CD1c-positive myeloid dendritic cell (primary cell): ENCODE data around the gene CHKA.
A peak's percentile ranks its signal among the peaks of the same experiment; 100 is the strongest.

Experiments
- DNase-seq: peaks from one replicate; pipeline ENCODE4 v3.0.0-alpha.2; 2016; ENCODE audit errors: extremely low spot score

The CHKA gene

DNA sequence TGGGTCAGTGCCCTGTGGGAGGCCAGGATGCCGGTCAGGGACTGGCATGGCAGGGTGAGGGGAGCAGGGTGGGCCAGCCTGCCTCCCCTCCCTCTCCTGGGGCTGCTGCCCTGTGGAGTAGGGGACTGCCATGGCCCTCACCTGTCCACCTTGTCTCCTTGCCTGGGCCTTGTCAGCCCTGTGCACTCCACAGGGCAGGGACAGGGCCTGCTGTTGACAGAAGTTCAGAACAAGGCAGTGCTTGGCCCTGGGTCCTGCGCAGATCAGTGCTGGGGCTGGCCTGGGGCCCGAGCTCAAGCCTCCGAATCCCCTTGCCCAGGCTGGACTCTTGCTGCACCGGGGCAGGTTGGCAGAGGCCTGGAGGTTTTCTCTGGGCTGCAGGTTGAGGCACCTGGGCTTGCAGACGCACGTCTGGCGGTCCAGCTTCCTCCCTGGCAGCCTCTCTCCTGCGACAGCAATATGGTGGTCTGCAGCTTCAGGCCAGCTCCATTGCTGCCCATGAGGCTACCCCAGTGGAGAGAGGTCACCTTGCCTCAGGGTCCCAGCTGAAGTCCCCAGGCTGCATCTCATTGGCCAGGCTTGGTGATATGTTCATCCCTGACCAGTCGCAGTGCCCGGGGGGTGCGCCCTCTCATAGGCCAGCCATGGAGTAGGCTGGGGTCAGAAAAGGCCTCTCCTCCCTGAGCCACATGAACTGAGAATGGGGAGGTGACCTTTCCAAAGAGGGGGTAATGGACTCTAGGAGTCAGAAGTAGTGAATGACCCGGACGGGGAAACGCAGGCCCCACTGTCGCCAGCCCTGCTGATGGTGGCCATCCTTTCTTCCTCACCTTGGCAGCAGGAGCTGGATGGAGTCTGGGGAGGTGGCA is 21.5 kb upstream of the CHKA start:
- DNase-seq: no peak

DNA sequence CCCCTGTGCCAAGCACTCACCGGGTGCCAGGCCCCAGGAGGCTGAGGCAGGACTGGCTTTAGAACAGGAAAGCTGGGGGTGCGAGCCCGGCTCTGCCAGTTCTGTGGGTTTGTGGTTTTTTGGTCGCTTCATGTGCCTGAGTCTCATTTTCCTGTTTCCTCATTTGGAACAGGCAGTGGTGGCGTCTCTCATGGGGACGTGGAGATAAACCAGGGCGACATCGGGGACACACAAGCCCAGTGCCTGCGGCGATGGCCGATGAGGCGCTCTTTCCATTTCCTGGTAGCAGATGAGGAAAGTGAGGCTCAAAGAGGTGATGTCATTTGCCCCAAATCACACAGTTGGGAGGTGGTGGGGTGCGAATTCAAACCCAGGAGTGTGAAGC is 20.8 kb upstream of the CHKA start:
- peak; percentile 74 for DNase-seq

DNA sequence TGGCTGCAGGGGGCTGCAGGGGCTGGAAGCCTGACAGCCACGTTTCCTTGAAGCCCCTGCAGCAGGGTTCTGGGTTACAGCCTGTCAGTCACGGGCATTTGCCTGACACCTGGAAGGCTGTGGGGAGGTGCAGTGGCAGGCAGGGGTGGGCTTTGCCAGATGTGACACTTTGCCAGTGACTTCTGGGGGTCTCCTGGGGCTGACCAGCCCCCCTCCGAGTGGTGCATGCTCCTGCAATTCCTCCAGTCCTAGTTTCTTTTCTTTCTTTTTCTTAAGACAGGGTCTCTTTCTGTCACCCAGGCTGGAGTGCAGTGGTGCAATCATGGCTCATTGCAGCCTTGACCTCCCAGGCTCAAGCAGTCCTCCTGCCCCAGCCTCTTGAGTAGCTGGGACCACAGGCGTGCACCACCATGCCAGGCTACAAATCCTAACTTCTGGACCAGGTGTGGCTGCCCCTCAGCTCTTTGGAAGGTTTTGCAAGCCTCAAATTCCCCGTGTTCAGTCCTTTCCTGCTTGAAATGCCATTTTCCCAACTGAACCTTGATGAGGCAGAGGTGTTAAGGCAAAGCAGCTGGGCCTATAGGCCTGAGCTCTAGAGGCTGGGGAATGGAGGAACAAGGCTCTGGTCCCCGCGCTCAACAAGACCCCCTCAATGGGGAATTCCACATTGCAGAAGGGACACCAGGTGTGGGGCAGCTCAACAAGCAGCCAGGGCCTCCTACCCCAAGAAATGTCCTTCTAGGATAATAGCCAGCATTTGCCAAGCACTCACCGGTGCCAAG is 20.2 kb upstream of the CHKA start:
- DNase-seq: no peak

DNA sequence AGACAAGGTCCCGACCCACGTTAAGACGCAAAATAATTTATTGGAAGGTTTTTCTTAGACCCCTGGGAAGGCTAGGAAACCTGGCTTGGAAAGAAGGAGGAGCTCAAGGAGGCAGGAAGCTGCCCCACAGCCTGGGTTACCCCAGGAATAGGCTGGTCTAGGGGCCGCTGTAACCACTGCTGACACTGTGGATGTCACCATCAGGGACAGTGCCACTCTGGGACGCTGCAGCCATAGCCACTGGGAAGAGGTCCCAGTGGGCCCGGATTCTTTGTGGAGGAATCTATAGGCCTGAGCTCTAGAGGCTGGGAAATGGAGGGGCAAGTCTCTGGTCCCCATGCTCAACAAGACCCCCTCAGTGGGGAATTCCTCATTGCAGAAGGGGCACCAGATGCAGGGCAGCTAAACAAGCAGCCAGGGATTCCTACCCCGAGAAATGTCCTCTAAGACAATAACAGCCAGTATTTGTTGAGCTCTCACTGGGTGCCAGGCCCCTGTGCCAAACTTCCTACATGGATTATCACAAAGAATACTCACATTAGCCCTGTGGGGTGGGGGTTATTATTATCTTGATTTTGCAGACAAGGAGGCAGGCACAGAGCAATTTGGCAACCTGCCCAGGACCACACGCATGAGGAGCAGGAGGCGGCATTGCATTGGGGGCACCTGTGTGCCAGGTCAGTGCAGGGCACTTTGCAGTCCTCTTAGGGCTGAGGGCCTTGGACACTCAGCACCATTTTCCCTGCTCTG is 19.5 kb upstream of the CHKA start:
- no peak for DNase-seq

DNA sequence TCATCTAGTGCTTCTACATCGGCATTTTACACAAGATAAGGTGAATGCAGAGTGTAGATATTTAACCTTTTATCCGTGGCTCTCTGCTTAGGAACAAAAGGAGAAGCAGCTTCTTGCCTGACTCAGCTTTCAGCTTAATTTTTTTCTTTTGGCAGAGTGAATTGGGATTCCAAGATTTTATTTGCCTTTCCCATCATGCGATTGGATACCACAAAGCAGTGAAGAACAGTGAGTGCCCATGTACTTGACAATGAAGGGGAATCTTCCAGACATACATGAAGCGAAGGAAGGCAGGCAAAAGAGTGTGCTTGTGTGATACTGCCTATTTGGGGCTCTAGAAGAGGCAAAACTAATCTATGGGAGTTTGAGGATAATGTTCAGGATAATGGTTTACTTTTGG is 17.0 kb upstream of the CHKA start:
- DNase-seq: no peak

DNA sequence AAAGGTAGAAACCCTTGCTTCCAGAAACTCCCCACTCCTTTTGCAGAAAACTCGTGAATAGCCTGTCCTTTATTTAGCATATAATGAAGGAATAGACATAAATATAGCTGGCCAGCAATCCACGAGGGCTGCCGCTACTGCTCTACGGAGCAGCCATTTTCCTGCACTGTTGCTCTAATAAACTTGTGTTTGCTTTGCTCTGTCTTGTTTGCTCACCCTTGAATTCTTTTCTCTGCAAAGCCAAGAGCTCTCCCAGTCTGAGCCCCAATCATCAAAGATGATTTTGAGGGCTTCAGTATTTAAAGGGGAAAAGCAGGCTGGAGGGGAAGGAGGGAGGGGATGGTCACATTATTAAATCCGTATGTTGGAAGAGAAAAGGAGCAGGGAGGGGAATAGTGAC is 16.6 kb upstream of the CHKA start:
- no peak for DNase-seq

DNA sequence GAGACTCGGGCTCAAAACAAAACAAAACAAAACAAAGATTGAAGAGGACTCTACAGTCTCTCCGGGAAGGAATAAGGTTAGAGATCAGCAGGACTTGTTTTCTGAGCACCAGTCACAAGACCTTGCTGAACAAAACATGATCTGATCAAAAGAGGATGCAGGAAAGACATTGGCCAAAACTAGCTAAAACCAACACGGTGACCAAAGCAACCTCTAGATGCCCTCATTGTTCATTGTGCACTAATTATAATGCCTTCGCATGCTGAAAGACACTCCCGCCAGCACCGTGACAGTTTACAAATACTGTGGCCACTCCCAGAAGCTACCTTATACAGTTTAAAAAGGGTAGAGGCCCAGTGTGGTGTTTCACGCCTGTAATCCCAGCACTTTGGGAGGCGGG is 15.7 kb upstream of the CHKA start:
- DNase-seq: no peak

DNA sequence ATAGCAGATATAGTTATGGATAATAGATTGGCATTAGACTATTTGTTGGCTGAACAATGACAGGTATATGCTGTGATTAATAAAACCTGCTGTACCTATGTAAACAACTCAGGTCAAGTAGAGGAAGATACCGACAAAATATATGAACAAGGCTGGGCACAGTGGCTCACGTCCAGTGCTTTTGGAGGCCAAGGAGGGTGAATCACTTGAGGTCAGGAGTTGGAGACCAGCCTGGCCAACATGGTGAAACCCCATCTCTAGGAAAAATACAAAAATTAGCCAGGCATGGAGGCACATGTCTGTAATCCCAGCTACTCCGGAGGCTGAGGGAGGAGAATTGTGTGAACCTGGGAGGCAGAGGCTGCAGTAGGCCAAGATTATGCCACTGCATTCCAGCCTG is 14.0 kb upstream of the CHKA start:
- DNase-seq: no peak

DNA sequence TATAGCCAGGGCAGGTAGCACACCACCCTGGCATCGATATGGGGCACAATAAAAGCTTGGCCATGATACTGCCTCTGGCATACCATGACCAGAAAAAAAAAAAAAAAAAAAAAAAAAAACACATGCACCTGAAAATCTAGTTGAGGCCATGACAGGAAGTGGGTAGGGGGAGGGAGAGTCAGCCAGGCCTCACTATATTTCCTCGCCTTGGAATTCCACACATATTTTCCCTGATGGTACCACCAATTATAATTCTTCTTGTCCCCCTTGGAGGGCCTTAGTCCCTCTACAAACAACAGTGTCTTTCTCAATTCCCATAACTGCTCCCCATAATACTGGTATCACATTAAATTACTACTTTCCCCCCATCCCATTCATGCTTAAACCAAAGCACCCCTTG is 12.6 kb upstream of the CHKA start:
- DNase-seq: no peak

DNA sequence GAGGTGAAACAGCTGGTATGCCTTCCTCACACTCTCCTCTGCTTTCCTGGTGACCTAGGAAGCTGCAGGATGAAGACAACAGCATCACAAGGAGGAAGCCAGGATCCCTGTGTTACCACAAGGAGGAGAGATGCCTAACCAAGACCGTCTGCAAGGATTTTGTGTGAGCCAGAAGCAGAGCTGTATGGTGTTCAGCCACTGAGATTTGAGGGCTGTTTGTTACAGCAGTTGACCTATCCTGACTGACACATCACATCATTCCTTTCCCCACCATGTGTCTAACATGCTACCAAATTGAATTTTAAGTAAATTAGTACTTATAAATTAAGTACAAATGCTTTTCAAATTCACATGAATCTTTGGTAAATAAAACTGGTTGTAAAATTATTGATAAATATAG is 8.9 kb upstream of the CHKA start:
- DNase-seq: no peak

DNA sequence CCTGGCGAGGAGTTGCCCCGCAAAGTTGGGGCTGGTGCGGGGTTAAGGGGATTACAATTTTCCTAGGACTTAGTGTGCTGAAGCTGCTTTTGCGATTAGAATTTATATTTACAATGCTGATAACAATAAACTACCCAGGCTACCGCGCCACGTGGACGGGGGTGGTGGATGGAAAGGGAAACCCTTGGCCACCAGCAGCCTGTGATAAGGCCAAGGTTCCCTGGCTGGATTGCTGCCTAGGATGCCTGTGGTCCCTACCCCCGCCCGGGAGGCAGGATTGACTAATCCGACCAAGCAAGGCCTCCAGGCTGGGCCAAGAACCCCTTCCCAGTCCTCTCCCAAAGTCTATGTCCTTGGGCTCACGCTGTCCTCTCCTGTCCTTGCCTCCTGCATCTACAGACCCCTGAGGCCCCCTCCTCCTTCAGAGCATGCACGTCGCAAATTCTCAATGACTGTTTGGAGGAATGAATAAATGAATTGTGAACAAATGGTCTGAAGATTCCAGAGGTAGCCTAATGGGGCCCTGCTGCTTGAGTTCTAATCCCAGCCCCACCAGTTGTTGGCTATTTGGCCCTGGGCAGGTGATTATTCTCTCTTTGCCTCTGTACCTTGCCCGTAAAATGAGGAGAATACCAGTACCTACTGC is 7.6 kb upstream of the CHKA start:
- DNase-seq: no peak

DNA sequence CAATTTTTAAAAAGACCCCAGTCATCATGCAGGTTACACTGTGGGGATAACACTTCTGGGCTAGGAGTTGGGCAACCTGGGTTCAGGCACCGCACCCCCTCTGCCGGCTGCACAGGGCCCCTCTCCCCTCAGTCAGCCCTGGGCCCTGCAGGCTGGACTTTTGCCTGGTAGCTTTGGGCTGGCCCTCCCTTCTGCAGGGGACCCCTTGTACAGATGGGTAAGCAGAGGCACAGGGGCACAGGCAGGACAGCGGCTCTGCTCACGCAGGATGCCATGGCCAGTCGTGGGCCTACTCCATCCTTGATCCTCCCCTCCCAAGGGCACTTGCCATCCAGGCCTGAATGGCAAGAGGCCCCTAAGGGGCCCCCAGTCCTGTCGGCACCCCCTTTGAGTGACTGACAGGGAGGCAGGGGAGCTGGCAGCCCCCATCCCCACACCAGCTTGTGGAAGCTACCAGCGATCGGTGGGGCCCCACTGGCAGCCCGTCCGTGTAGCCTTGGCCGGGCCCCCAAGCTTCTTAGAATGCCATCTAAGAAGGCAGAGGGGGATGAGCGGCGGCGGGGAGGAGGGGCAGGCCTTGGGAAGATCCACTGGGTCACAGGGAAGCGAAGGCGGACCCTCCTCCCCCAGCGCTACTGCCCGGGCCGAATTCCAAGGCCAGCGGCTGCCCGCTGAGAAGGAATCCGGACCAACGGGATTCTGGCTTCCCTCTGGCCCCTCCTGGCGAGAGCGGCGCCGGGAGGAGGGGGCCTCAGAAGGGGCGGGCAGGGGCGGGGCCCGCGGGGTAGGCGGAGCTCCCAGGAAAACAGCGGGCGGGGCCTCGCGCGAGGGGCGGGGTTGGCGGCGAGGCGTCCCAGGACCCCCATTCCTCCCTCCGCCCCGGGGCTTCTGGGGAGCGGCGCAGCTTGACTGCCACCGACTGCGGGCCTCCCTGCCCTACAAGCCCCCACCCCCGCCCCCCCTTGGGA is 6.8 kb upstream of the CHKA start:
- DNase-seq: no peak

DNA sequence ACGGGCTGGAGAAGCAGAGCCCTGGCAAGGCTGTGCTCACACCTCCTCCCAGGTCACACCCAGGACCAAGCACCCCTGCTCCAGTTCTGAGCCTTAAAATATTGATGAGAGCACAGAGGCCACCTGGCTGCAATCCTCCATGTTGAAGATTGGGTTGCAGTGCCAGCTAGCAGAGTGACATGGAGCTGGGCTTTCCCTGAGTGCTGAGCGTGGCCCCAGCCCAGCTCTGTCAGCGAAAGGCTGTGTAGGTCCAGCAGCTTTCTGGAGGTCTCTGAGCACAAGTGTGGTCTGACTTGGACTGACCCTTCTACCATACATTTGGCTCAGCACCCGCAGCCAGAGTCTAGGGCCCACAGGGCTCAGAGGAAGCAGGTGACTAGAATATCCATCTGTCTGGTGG is 4.0 kb upstream of the CHKA start:
- DNase-seq: no peak

DNA sequence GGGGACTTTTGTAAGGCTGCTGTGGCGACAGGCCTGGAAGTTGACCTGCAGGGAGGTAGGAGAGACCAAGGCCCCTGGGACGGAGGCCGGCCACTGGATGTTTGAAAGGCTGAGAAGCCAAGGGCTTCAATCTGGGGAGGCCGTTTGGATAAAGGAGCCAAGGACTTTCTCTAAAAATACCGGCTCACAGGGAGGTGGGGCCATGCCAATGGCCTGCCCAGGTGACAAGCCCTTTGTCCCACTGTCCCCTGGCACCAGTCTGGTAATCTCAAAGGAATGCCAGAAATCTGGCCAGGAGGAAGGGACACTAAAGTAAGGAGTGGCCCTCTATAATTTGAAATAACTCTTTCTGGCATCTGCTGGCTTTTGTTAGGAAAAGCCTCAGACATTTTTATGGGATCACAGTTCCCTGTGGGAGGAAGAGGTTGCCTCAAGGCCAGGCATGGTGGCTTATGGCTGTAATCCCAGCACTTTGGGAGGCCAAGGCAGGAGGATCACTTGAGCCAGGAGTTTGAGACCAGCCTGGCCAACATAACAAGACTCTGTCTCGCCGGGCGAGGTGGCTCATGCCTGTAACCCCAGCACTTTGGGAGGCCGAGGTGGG is 1.9 kb upstream of the CHKA start:
- no peak for DNase-seq

DNA sequence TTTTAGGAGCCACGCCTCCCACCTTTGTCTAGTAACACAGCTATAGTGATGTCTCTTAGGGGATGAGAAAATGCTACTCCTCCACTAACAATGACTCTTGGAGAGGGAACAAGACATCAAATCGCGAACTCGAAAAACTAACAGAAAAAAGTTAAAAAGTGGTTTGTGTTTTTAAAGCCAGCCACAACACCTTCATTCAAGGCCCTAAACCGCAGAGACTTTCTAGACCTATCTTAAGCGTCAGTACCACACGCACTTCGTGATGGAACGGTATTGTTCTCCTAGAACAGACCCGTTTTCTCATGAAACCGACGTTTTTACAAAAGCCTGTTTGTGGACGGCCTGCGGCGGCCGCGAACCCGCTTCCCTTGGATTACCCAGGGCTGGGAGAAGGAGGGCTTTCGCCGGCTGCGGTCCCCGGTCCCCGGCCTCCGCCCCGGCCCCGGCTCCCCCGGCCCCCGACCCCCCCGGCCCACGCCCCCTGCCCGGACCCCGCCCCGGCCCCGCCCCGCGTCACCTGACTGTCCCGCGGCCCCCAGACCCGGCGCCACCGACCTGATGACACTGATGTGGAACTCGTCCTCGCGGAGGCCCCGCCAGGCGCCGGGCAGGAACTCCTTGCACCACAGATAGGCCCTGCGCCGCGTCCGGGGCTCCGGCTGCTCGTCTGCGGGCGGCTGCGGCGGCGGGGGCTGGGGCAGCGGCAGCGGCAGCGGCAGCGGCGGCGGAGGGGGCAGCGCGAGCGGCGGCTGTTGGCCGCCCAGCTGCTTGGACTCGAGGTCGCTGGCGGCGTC is 718 bp downstream of the CHKA start:
- DNase-seq: peak; percentile 75

DNA sequence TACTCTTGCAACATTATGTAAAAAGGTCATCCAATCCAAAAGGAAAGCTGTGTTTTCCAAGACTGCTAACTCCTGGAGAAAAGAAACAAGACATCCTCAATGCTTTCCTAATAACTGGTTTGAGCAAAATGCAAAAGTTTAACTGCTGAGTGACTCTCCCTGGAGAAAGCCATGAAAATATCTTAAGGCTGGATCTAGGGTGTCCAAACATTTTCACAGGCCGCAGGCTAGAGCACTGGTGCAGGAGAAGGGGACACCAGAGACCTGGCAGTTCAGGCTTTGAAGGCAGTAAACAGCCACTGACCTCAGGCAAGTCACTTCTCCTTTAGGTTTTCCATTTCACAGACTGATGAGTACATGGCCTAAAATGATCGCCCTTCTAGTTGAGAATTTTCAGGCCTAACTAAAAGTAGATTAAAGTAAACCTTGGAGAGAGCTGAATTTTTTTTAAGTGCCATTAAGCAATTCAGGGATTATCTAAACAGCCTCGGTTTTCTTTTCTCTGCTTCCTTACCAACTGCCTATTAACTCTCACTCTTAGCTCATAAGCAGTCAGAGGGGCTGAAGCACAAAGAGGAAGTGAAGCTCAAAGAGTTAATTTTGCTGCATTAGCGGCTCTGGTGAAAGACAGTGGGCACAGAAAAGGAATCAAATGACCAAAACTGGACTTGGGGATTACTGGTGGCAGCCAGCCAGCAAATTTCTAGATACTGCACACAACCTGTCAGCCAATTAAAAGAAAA is 2.3 kb downstream of the CHKA start:
- peak; percentile 87 for DNase-seq

DNA sequence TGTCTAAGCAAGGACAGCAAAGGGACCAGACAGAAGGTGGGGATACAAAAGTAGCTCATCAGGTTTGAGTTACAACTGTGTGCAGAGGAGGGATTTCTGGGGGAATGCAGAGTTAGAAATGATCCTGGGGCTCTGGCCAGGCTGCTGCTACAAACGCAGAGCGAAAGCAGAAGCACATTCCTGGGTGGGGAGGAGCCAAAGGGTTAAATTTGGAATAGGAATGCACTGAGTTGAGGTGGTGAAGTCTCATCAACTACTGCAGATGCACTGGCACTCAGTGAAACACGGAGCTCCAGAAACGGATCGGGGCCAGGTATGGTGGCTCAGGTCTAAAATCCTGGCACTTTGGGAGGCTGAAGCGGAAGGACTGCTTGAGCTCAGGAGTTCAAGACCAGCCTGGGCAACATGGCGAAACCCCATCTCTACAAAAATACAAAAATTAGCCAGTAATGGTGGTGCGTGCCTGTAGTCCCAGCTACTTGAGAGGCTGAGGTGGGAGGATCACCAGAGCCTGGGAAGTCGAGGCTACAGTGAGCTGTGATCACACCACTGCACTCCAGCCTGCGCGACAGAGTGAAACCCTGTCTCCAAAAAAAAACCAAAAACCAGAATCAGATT is 3.2 kb downstream of the CHKA start:
- DNase-seq: no peak

DNA sequence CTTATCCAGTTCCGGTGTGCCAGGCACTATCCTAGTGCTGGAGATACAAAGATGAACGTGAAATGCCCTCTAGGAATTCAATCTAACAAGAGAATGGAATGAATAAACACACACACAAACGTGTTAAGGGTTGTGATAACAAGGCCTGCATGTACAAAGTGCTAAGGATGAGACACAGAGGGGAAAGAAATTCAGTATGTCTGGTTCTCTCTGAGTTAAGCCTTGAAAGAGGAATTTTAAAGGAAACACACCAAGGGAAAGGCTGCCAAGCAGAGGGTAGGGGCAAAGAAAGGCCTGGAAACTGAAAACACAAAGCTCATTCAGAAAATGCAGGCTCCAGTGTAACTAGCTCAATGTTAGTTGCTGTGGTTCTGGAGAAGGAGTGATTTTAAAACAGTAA is 4.2 kb downstream of the CHKA start:
- DNase-seq: no peak
